ENCODE measurements around the gene KRTAP24-1.

The KRTAP24-1 gene

GRCh38 chr21:30282850-30283249, at the start of gene KRTAP24-1:
KRTAP24-1 (minus strand) TSS chr21:30282950; CDS start chr21:30282932, 18 bp downstream.
- DNase-seq (ENCODE audit: low read depth in 3 of 3, low spot score in 1 of 3) = no peak

- no peak for DNase-seq (ENCODE audit: low read depth in 3 of 3, low spot score in 1 of 3)
Measured at GRCh38 chr21:30329203-30329875, 46.6 kb upstream of the KRTAP24-1 start.

- DNase-seq (ENCODE audit: low read depth in 3 of 3, low spot score in 1 of 3) = no peak
Measured at GRCh38 chr21:30326390-30326789, 43.6 kb upstream of the KRTAP24-1 start.

GRCh38 chr21:30320215-30320614, 37.5 kb upstream of the KRTAP24-1 start, which contains the start of gene KRTAP26-1:
KRTAP26-1 (minus strand) TSS chr21:30320315; CDS start chr21:30320035, 280 bp downstream.
- DNase-seq (ENCODE audit: low read depth in 3 of 3, low spot score in 1 of 3) = no peak

- DNase-seq (ENCODE audit: low read depth in 3 of 3, low spot score in 1 of 3) = no peak
Measured at GRCh38 chr21:30315701-30316100, 33.0 kb upstream of the KRTAP24-1 start.

GRCh38 chr21:30306884-30307283, 24.1 kb upstream of the KRTAP24-1 start:
- no peak for DNase-seq (ENCODE audit: low read depth in 3 of 3, low spot score in 1 of 3)

- DNase-seq (ENCODE audit: low read depth in 3 of 3, low spot score in 1 of 3) = no peak
Measured at GRCh38 chr21:30305136-30305535, 22.4 kb upstream of the KRTAP24-1 start.

- DNase-seq (ENCODE audit: low read depth in 3 of 3, low spot score in 1 of 3) = no peak
Measured at GRCh38 chr21:30289215-30289614, 6.5 kb upstream of the KRTAP24-1 start, which contains the start of gene KRTAP25-1. KRTAP25-1 (minus strand) TSS chr21:30289514; CDS start chr21:30289490, 24 bp downstream.

- no peak for DNase-seq (ENCODE audit: low read depth in 3 of 3, low spot score in 1 of 3)
Measured at GRCh38 chr21:30271611-30272010, 11.1 kb downstream of the KRTAP24-1 start.

- no peak for DNase-seq (ENCODE audit: low read depth in 3 of 3, low spot score in 1 of 3)
Measured at GRCh38 chr21:30271156-30271555, 11.6 kb downstream of the KRTAP24-1 start.

GRCh38 chr21:30269803-30270530, 12.8 kb downstream of the KRTAP24-1 start:
- DNase-seq (ENCODE audit: low read depth in 3 of 3, low spot score in 1 of 3) = no peak

GRCh38 chr21:30268608-30269197, 14.0 kb downstream of the KRTAP24-1 start:
- DNase-seq (ENCODE audit: low read depth in 3 of 3, low spot score in 1 of 3) = no peak

- DNase-seq (ENCODE audit: low read depth in 3 of 3, low spot score in 1 of 3) = no peak
Measured at GRCh38 chr21:30257773-30258172, 25.0 kb downstream of the KRTAP24-1 start.

GRCh38 chr21:30256100-30256499, 26.6 kb downstream of the KRTAP24-1 start:
- DNase-seq (ENCODE audit: low read depth in 3 of 3, low spot score in 1 of 3) = no peak

- DNase-seq (ENCODE audit: low read depth in 3 of 3, low spot score in 1 of 3) = no peak
Measured at GRCh38 chr21:30255679-30256078, 27.1 kb downstream of the KRTAP24-1 start.

GRCh38 chr21:30251781-30252180, 31.0 kb downstream of the KRTAP24-1 start:
- DNase-seq (ENCODE audit: low read depth in 3 of 3, low spot score in 1 of 3) = no peak

- DNase-seq (ENCODE audit: low read depth in 3 of 3, low spot score in 1 of 3) = no peak
Measured at GRCh38 chr21:30249936-30250335, 32.8 kb downstream of the KRTAP24-1 start.

- DNase-seq (ENCODE audit: low read depth in 3 of 3, low spot score in 1 of 3) = no peak
Measured at GRCh38 chr21:30248844-30249243, 33.9 kb downstream of the KRTAP24-1 start.

GRCh38 chr21:30245061-30245460, 37.7 kb downstream of the KRTAP24-1 start:
- no peak for DNase-seq (ENCODE audit: low read depth in 3 of 3, low spot score in 1 of 3)

GRCh38 chr21:30243691-30244090, 39.1 kb downstream of the KRTAP24-1 start:
- DNase-seq (ENCODE audit: low read depth in 3 of 3, low spot score in 1 of 3) = no peak

GRCh38 chr21:30240661-30241060, 42.1 kb downstream of the KRTAP24-1 start:
- DNase-seq (ENCODE audit: low read depth in 3 of 3, low spot score in 1 of 3) = no peak

GRCh38 chr21:30238168-30238567, 44.6 kb downstream of the KRTAP24-1 start:
- DNase-seq (ENCODE audit: low read depth in 3 of 3, low spot score in 1 of 3) = no peak

Data from stimulated activated CD4-positive, alpha-beta T cell treated with anti-CD3 and anti-CD28 coated beads, TNF-alpha, amount 100 ng/mL, for 1 hour (primary cell).